Activated T-helper 17 cell treated with anti-CD3 and anti-CD28 coated beads, Interleukin-2, amount 50 U/mL, for 72 hours (primary cell): ENCODE measurements around the gene SNX32. TPM values are rescaled to one million over a fixed set of nuclear protein-coding genes. Genes with fewer than 3 reads are reported as not detected.
A peak's percentile ranks its signal among the peaks of the same experiment; 100 is the strongest.
"Not testable (repeated sequence)": the region's sequence is repeated elsewhere in the genome, so short reads cannot be mapped to it uniquely, and the experiment has no call there.

Experiments
- ATAC-seq: fragments of 150-1000 bp; cut with Tn5 transposase; replicated peaks from 2 replicates; pipeline ENCODE4 v1.10.0; 2021; ENCODE audit warnings: mild to moderate bottlenecking, moderate library complexity
- H3K27ac Mint-ChIP-seq: one replicate; pipeline ENCODE4 v1.8.0; 2022; ENCODE audit warnings: mixed read lengths
- H3K27me3 Mint-ChIP-seq: one replicate; pipeline ENCODE4 v1.8.0; 2022; ENCODE audit warnings: mixed read lengths
- H3K36me3 Mint-ChIP-seq: one replicate; pipeline ENCODE4 v1.8.0; 2022; ENCODE audit warnings: low read depth, mild to moderate bottlenecking, mixed read lengths
- H3K4me1 Mint-ChIP-seq: one replicate; pipeline ENCODE4 v1.8.0; 2022; ENCODE audit warnings: mixed read lengths
- H3K4me3 Mint-ChIP-seq: one replicate; pipeline ENCODE4 v1.8.0; 2022; ENCODE audit warnings: mild to moderate bottlenecking, mixed read lengths
- H3K9me3 Mint-ChIP-seq: one replicate; pipeline ENCODE4 v1.8.0; 2022; ENCODE audit warnings: mixed read lengths
- total RNA-seq, 2 donors: library from RNA; stranded (reverse); gene quantifications; one replicate each; pipeline ENCODE4 v1.2.3, GENCODE V29; 2022

Gene SNX32
- total RNA-seq, 2 donors from 2014 or later = 1.6 to 6.6 TPM

- H3K9me3 Mint-ChIP-seq = no peaks in the 10 kb centered on the region
- H3K27ac Mint-ChIP-seq = no peak overlapping the region
- no peaks in the 10 kb centered on the region for H3K36me3 Mint-ChIP-seq
- H3K4me1 Mint-ChIP-seq = no peaks in the 10 kb centered on the region
- ATAC-seq = peak; percentile 34
- peaks cover 5% of the 10 kb centered on the region for H3K27me3 Mint-ChIP-seq
- H3K4me3 Mint-ChIP-seq = no peak overlapping the region
Measured at GRCh38 chr11:65810046-65810868, 23.5 kb upstream of the SNX32 start.

- no peak for ATAC-seq
- Mint-ChIP-seq H3K36me3 (no peaks in the 10 kb centered on the region), H3K4me1 (no peaks in the 10 kb centered on the region), H3K27me3 (peaks cover 5% of the 10 kb centered on the region), H3K4me3 (no peak overlapping the region), H3K27ac (no peak overlapping the region), H3K9me3 (no peaks in the 10 kb centered on the region)
Measured at GRCh38 chr11:65811764-65812475, 21.8 kb upstream of the SNX32 start.

GRCh38 chr11:65814131-65814985, 19.4 kb upstream of the SNX32 start:
- no peak overlapping the region for H3K27ac Mint-ChIP-seq
- no peaks in the 10 kb centered on the region for H3K27me3 Mint-ChIP-seq
- H3K36me3 Mint-ChIP-seq = no peaks in the 10 kb centered on the region
- no peak overlapping the region for H3K4me3 Mint-ChIP-seq
- no peaks in the 10 kb centered on the region for H3K4me1 Mint-ChIP-seq
- no peak for ATAC-seq
- H3K9me3 Mint-ChIP-seq = no peaks in the 10 kb centered on the region

GRCh38 chr11:65814986-65815565, 18.7 kb upstream of the SNX32 start:
- Mint-ChIP-seq H3K36me3 (no peaks in the 10 kb centered on the region), H3K4me1 (no peaks in the 10 kb centered on the region), H3K27ac (no peak overlapping the region), H3K27me3 (no peaks in the 10 kb centered on the region), H3K4me3 (no peak overlapping the region), H3K9me3 (no peaks in the 10 kb centered on the region)
- no peak for ATAC-seq

- no peaks in the 10 kb centered on the region for H3K9me3 Mint-ChIP-seq
- H3K27me3 Mint-ChIP-seq = no peaks in the 10 kb centered on the region
- no peaks in the 10 kb centered on the region for H3K36me3 Mint-ChIP-seq
- H3K4me3 Mint-ChIP-seq = peak overlapping the region; percentile 90
- H3K4me1 Mint-ChIP-seq = no peaks in the 10 kb centered on the region
- no peak overlapping the region for H3K27ac Mint-ChIP-seq
- ATAC-seq = no peak
Measured at GRCh38 chr11:65816696-65817095, 17.1 kb upstream of the SNX32 start.

- ATAC-seq = no peak
- Mint-ChIP-seq H3K36me3 (no peaks in the 10 kb centered on the region), H3K27me3 (no peaks in the 10 kb centered on the region), H3K4me3 (peak overlapping the region; percentile 90), H3K4me1 (no peaks in the 10 kb centered on the region), H3K27ac (peak overlapping the region; percentile 92), H3K9me3 (no peaks in the 10 kb centered on the region)
Measured at GRCh38 chr11:65817312-65817834, 16.4 kb upstream of the SNX32 start.

- Mint-ChIP-seq H3K27ac (peak overlapping the region; percentile 92), H3K4me3 (peak overlapping the region; percentile 90), H3K36me3 (no peaks in the 10 kb centered on the region), H3K4me1 (no peaks in the 10 kb centered on the region), H3K27me3 (no peaks in the 10 kb centered on the region), H3K9me3 (no peaks in the 10 kb centered on the region)
- peak; percentile 86 for ATAC-seq
Measured at GRCh38 chr11:65817835-65818680, 15.7 kb upstream of the SNX32 start.

- H3K27ac Mint-ChIP-seq = no peak overlapping the region
- H3K27me3 Mint-ChIP-seq = no peaks in the 10 kb centered on the region
- no peak overlapping the region for H3K4me3 Mint-ChIP-seq
- ATAC-seq = no peak
- no peaks in the 10 kb centered on the region for H3K36me3 Mint-ChIP-seq
- H3K9me3 Mint-ChIP-seq = no peaks in the 10 kb centered on the region
- H3K4me1 Mint-ChIP-seq = no peaks in the 10 kb centered on the region
Measured at GRCh38 chr11:65821107-65821506, 12.7 kb upstream of the SNX32 start.

GRCh38 chr11:65822776-65823528, 10.8 kb upstream of the SNX32 start:
- ATAC-seq = no peak
- no peaks in the 10 kb centered on the region for H3K36me3 Mint-ChIP-seq
- H3K4me3 Mint-ChIP-seq = no peak overlapping the region
- no peak overlapping the region for H3K27ac Mint-ChIP-seq
- no peaks in the 10 kb centered on the region for H3K27me3 Mint-ChIP-seq
- peaks cover 5% of the 10 kb centered on the region for H3K4me1 Mint-ChIP-seq
- H3K9me3 Mint-ChIP-seq = no peaks in the 10 kb centered on the region

GRCh38 chr11:65826984-65827735, 6.6 kb upstream of the SNX32 start:
- H3K36me3 Mint-ChIP-seq = no peaks in the 10 kb centered on the region
- peak overlapping the region; percentile 8 for H3K4me3 Mint-ChIP-seq
- peak overlapping the region; percentile 7 for H3K27ac Mint-ChIP-seq
- H3K27me3 Mint-ChIP-seq = no peaks in the 10 kb centered on the region
- no peak for ATAC-seq
- H3K9me3 Mint-ChIP-seq = no peaks in the 10 kb centered on the region
- peaks cover 16% of the 10 kb centered on the region for H3K4me1 Mint-ChIP-seq

GRCh38 chr11:65829459-65829858, 4.3 kb upstream of the SNX32 start:
- Mint-ChIP-seq H3K27ac (no peak overlapping the region), H3K27me3 (peaks cover 4% of the 10 kb centered on the region), H3K4me3 (no peak overlapping the region), H3K9me3 (no peaks in the 10 kb centered on the region), H3K36me3 (no peaks in the 10 kb centered on the region), H3K4me1 (peaks cover 25% of the 10 kb centered on the region)
- no peak for ATAC-seq

- H3K4me3 Mint-ChIP-seq, H3K27me3 Mint-ChIP-seq, H3K9me3 Mint-ChIP-seq, H3K36me3 Mint-ChIP-seq, ATAC-seq: not testable (repeated sequence)
- peak overlapping the region; percentile 61 for H3K27ac Mint-ChIP-seq
- peaks cover 24% of the 10 kb centered on the region for H3K4me1 Mint-ChIP-seq
Measured at GRCh38 chr11:65832231-65832630, 1.5 kb upstream of the SNX32 start.
